Forelimb muscle (tissue), 1 donor: Measurements from ENCODE around the gene TBC1D5. TPM values are rescaled to one million over a fixed set of nuclear protein-coding genes. Genes with fewer than 3 reads are reported as not detected.
"Not testable (repeated sequence)": the region's sequence is repeated elsewhere in the genome, so short reads cannot be mapped to it uniquely, and the experiment has no call there.

Experiments used
- DNase-seq: peaks from one replicate; pipeline ENCODE4 v3.0.0-alpha.2; 2013; ENCODE audit warnings: low read depth
- polyA plus RNA-seq: library from polyadenylated mRNA; unstranded; fragments of 120-200 nt; gene quantifications from one replicate; pipeline ENCODE4 v1.2.1, GENCODE V29; 2013; ENCODE audit not compliant: insufficient read length

The TBC1D5 gene
- polyA plus RNA-seq, 1 donor, result 23.4 TPM

DNA sequence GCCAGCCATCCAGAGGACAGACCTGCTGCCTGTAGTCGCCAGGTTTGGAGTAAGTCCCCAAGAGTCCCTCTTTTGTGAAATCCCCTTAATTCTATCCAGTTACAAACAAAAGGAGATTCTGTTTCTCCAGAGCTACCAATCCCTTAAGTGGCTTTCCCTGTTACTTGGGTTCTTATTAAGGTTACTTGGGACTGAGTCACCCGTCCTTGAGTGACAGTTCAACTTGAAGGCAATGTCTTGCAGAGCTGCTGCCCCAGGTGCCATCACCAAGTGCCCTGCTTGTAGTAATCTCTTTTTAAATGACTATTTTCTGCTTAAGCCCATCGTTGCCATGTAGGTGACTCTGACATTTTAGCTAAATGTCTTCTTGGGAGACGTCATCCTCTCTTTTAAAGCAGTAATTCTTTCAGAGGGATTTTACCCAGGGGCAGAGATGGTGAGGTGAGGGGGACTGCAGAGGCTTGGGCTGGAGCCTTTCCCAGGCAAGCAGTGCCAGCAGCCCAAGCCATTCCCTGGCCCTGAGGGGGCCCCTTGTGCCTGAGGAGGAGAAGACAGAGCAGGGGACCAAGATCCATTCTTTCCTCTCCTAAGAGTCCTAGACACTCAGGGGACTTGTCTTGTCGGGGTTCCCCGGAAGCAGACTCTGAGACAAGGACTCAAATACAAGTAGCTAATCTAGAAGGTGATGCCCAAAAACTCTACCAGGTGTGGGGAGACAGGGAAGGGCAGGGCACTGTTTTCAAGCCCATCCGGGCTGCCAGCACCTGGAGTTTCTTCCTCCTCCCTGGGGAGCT lies 604.0 kb downstream of the TBC1D5 start:
- no peak for DNase-seq

DNA sequence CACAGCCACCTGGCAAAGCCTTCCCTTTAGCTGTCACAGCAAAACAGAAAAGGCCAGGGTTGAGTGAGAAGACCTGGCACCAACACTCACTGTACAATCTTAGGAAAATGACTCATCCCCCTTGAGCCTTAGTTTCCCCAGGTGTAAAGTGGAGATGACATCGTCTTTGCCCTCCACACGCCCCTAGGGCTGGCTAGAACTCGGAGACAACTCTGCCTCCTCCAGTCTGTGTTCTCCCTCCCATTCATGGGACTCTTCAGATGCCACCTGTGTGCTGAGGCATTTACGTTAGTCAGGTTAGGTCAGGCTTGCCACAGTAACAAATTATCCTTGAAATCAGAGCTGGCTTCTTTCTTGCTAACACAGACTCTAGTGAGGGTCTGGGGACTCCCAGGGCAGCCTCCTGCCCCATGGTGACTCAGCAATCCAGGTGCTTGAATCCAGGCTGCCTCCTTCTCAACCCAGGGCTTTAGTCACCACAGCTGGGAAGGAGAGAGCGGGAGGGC lies 605.1 kb downstream of the TBC1D5 start:
- no peak for DNase-seq

- no peak for DNase-seq
These were observed 606.2 kb downstream of the TBC1D5 start for GRCh38 chr3:17136136-17136721.

DNA sequence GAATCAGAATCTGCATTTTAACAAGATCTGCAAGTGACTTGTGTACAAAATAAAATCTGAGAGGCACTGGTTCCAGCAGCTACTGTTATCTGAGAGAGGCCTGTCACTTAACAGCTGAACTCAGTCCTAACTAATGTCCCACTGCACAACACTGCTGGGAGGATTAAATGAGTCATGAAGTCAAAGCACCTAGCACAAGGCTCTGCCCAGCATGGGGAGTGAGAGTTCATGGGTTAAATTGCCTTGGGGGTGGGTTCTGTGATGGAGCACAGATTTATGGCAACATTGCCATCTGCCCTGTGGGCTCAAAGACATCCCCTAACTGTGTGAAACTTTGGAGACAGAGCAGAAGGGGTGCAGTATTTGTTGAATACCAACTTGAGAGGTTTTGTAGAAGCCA lies 606.7 kb downstream of the TBC1D5 start:
- no peak for DNase-seq

GRCh38 chr3:17133632-17134545 lies 608.5 kb downstream of the TBC1D5 start:
- DNase-seq, result peak; percentile 25

DNA sequence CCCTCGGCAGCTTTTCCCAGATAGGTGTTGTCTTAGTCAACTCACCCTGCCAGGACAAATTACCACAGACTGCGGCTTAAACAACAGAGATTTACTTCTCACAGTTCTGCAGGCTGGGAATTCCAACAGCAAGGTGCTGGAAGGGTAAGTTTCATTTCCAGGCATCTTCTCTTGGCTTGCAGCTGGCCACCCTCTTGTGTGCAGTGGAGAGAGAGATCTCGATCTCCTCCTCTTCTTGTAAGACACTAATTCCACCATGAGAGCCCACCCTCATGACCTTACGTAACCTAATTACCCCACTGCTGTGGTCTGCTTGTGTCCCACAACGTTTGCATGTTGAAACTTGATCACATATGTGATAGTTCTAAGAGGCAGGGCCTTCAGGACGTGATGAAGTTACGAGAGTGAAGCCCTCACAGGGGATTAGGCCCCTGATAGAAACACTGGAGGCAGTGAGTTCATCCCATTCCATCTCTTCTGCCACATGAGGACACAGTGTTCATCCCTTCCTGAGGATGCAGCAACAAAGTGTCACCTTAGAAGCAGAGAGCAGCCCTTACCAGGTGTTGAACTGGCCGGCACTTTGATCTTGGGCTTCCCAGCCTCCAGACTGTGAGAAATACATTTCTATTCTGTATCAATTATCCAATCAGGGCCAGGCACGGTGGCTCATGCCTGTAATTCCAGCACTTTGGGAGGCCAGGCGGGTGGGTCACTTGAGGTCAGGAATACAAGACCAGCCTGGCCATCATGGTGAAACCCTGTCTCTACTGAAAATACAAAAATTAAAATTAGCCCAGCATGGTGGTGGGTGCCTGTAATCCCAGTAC lies 609.9 kb downstream of the TBC1D5 start:
- no peak for DNase-seq

- DNase-seq, result no peak
These were observed 611.5 kb downstream of the TBC1D5 start for GRCh38 chr3:17130956-17131355.

GRCh38 chr3:17129556-17129955 lies 612.9 kb downstream of the TBC1D5 start:
- DNase-seq, result no peak

DNA sequence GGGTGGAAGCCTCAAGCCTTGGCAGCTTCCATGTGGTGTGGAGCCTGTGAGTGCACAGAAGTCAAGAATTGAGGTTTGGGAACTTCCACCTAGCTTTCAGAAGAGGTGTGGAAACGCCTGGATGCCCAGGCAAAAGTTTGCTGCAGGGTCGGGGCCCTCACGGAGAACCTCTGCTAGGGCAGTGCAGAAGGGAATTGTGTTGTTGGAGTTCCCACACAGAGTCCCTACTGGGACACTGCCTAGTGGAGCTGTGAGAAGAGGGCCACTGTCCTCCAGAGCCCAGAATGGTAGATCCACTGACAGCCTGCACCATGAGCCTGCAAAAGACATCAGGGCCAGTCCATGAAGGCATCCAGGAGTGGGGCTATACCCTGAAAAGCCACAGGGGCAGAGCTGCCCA lies 613.8 kb downstream of the TBC1D5 start:
- not testable (repeated sequence) for DNase-seq

DNA sequence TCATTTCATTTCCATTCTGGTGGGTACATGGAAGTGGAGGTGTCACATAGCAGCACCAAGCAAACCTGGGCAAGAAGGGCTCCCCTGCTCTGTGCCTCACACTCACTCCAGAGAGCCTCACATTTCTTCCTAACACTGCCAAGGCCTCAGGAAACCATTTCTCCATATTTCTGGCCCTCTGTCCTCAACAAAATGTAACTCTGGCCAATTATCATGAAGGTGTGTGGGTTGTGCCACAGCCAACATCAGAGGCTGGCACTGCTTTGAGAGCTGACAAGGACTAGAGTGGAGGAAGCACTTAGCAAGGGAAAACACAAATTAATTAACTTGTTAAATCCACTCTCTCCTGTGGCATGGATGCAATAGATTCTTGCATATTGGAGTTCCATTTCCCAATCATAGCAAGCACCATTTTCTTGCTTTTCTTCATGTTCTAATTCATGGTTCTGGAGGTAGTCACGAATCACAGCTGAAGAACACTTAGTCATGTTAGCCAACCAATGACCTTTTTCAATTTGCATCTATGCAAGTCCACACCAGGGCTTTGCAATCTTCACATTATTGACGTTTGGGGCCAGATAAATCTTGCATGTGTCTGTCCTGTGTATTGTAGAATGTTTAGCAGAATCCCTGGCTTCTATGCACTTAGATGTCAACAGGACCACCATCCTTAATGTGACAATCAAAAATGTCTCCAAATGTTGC lies 616.5 kb downstream of the TBC1D5 start:
- DNase-seq, result no peak

GRCh38 chr3:17122758-17123157 lies 619.7 kb downstream of the TBC1D5 start:
- no peak for DNase-seq

GRCh38 chr3:17121336-17121735 lies 621.1 kb downstream of the TBC1D5 start:
- DNase-seq, result no peak

DNA sequence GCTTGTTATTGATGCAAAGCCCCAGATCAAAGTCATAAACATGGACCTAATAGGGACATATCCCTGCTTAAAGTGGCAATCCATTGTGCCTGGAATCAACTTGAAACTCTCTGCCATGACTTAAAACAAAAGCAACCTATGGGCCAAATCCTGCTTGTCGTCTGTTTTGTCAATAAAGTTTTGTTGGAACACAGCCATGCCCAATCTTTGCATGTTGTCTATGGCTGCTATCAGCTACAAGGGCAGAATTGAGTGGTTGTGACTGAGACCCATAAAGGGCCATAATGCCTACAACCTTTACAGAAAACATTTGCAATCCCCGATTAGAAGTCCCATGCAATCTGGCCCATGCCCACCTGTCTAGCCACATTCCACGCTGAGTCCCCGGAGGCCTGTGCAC lies 622.3 kb downstream of the TBC1D5 start:
- no peak for DNase-seq

GRCh38 chr3:17119201-17120072 lies 623.0 kb downstream of the TBC1D5 start:
- DNase-seq, result no peak

DNA sequence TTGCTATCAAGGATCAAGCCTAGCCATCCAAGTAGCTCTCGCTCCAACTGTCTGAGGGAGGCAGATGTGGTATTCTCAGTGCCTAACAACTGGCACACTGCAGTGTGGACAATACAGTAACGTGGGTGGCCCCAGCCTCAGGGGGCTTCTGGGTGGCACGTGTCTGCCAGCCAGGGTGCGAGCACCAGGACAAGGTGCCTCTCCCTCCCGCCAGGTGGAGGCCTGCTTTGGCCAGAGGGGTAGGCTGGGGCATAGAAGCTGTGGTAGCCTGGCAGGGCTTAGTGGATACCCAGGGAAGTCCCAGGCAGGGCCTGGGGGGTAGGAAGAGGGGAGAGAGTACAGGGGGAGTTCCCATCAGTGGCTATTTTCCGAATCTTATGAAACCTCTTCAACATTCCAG lies 623.7 kb downstream of the TBC1D5 start:
- no peak for DNase-seq

- no peak for DNase-seq
These were observed 626.3 kb downstream of the TBC1D5 start for GRCh38 chr3:17116007-17116600.

DNA sequence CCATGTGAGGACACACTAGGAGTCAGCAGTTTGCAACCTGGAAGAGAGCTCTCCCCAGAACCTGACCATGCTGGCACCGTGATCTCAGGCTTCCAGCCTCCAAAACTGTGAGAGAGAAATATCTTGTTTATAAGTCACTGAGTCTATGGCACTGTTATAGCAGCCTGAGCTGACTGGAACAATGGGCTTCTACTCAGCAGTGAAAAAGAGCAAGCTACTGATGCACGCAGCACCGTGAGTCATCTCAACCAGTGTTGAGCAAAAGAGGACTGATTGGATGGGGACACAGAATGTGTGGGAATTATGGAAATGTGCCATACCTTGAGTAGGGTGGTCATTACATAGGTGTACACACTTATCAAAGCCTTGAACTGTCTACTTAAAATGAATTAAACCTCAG lies 627.2 kb downstream of the TBC1D5 start:
- no peak for DNase-seq

DNA sequence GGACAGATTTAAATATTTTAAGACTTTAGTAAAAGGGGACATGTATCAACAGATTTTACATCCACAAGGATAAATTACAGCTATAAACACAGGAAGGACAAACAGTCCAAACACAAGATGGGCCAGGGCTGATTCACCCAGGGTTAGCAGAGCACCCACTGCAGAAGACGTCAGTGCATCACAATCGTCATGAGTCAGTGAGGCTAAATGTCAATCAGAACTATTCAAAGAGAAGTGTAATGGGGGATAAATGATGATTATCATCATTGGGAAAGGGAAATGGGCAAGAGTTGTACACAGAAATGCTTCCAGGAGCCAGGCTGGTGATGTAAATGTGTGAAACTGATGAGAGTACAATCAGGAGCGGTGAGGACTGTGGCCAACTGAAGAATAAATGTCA lies 630.8 kb downstream of the TBC1D5 start:
- DNase-seq, result no peak

GRCh38 chr3:17110660-17111396 lies 631.6 kb downstream of the TBC1D5 start:
- DNase-seq, result no peak
